ENCODE results near the gene ZDHHC8.

ZDHHC8 gene

DNA sequence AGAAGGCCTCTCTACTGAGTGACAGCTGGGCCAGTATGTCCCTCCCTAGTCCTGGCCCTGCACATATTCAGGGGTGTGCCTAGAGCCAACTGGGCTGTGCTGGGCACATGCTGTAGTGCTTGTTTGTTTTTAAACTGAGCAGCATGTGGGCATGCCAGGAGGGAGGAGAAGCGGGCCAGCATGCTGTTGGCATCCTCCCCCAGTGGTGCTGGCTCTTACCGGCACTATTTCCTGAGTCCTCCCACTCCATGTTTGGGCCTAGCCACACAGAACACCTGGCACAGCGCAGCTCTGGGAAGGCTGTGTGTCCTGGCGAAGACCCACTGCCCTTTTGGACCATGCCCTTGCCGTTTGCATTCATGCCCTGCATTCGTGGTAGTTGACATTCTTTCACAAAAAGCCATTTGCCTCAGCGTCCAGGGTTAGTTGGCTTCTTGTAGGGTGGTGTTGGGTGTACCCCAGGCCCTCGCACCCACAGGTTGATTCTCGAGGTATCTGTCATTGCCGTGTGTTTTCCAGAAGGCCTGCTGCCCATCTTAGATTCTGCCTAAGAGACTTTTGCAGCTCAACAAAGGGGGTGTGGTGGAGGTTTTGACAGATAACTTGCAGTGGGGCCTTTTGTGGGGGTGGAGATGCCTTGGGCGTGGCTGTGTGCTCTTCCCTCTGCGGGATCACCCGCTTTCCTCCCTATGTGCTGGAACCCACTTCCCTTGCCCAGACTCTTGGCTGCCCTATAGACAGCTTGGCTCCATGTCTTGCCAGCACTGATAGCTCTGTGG lies 38.0 kb upstream of the ZDHHC8 start:
- H3K27ac ChIP-seq (replicated peaks): no peak overlapping the region
- no peaks in the 10 kb centered on the region for H3K27me3 ChIP-seq (ENCODE audit: insufficient read depth, poor library complexity, severe bottlenecking)
- DNase-seq (ENCODE audit: low read depth in 1 of 2, low spot score in 1 of 2): no peak
- H3K4me3 ChIP-seq (replicated peaks; ENCODE audit: insufficient read depth, low read length): no peak overlapping the region
- TF ChIP-seq SPI1 (IDR thresholded peaks at IDR 0.05; ENCODE audit: borderline replicate concordance, low read depth): no peak
- TF ChIP-seq, protein P1, sequence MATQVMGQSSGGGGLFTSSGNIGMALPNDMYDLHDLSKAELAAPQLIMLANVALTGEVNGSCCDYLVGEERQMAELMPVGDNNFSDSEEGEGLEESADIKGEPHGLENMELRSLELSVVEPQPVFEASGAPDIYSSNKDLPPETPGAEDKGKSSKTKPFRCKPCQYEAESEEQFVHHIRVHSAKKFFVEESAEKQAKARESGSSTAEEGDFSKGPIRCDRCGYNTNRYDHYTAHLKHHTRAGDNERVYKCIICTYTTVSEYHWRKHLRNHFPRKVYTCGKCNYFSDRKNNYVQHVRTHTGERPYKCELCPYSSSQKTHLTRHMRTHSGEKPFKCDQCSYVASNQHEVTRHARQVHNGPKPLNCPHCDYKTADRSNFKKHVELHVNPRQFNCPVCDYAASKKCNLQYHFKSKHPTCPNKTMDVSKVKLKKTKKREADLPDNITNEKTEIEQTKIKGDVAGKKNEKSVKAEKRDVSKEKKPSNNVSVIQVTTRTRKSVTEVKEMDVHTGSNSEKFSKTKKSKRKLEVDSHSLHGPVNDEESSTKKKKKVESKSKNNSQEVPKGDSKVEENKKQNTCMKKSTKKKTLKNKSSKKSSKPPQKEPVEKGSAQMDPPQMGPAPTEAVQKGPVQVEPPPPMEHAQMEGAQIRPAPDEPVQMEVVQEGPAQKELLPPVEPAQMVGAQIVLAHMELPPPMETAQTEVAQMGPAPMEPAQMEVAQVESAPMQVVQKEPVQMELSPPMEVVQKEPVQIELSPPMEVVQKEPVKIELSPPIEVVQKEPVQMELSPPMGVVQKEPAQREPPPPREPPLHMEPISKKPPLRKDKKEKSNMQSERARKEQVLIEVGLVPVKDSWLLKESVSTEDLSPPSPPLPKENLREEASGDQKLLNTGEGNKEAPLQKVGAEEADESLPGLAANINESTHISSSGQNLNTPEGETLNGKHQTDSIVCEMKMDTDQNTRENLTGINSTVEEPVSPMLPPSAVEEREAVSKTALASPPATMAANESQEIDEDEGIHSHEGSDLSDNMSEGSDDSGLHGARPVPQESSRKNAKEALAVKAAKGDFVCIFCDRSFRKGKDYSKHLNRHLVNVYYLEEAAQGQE (IDR thresholded peaks at IDR 0.05; ENCODE audit: insufficient replicate concordance, low read depth): no peak
- TF ChIP-seq GABPA (IDR thresholded peaks at IDR 0.05; ENCODE audit: low read depth): no peak
- TF ChIP-seq, protein P2, sequence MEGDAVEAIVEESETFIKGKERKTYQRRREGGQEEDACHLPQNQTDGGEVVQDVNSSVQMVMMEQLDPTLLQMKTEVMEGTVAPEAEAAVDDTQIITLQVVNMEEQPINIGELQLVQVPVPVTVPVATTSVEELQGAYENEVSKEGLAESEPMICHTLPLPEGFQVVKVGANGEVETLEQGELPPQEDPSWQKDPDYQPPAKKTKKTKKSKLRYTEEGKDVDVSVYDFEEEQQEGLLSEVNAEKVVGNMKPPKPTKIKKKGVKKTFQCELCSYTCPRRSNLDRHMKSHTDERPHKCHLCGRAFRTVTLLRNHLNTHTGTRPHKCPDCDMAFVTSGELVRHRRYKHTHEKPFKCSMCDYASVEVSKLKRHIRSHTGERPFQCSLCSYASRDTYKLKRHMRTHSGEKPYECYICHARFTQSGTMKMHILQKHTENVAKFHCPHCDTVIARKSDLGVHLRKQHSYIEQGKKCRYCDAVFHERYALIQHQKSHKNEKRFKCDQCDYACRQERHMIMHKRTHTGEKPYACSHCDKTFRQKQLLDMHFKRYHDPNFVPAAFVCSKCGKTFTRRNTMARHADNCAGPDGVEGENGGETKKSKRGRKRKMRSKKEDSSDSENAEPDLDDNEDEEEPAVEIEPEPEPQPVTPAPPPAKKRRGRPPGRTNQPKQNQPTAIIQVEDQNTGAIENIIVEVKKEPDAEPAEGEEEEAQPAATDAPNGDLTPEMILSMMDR (IDR thresholded peaks at IDR 0.05; ENCODE audit: insufficient read depth, low read length): no peak
- TF ChIP-seq POLR2AphosphoS5 (IDR thresholded peaks at IDR 0.05; ENCODE audit: low read depth): no peak

DNA sequence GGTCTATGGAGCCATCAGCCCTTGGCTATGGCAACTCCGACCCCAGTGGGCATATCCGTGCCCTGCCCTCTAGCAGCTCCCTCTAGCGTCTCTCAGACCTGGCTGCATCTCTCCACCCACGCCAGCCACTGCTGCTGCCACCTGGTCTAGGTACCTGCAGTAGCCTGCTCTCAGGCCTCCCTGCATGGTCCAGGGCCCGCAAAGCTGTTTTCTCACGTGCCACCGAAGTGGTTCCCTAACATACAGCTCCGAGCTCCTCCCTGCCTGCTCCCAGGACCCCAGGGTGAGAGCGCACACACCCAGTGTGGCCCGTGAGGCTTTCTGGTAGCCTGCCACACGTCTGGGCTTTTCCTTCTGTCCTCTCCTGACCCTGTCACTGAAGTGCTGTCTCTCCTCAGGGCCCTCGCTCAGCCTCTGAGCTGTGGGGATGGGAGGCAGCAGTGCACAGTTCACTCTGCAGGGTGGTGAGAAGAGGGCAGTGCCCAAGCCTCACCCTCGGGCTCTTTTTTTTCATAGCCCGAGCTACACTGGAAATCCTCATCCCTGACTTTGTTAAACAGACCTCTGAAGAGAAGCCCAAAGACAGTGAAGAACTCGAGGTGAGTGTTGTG lies 37.3 kb upstream of the ZDHHC8 start:
- Histone ChIP-seq H3K4me3 (replicated peaks; ENCODE audit: insufficient read depth, low read length) (no peak overlapping the region), H3K27me3 (ENCODE audit: insufficient read depth, poor library complexity, severe bottlenecking) (no peaks in the 10 kb centered on the region), H3K27ac (replicated peaks) (no peak overlapping the region)
- no peak for DNase-seq (ENCODE audit: low read depth in 1 of 2, low spot score in 1 of 2)
- TF ChIP-seq POLR2AphosphoS5 (IDR thresholded peaks at IDR 0.05; ENCODE audit: low read depth) (no peak), SPI1 (IDR thresholded peaks at IDR 0.05; ENCODE audit: borderline replicate concordance, low read depth) (no peak)
- TF ChIP-seq, protein P2 (IDR thresholded peaks at IDR 0.05; ENCODE audit: insufficient read depth, low read length): no peak

DNA sequence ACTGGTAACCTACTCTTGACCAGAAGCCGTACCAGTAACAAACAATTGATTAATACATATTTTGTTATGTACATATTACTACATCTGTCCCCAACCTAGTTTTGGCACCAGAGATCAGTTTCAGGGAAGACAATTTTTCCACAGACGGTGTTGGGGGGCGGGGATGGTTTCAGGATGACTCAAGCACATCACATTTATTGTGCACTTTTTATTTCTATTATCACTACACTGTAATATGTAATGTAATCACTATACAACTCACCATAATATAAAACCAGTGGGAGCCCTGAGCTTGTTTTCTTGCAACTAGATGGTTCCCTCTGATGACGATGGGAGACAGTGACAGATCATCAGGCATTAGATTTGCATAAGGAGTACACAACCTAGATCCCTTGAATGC lies 36.1 kb upstream of the ZDHHC8 start:
- H3K4me3 ChIP-seq (replicated peaks; ENCODE audit: insufficient read depth, low read length): no peak overlapping the region
- no peak overlapping the region for H3K27ac ChIP-seq (replicated peaks)
- TF ChIP-seq, protein P2 (IDR thresholded peaks at IDR 0.05; ENCODE audit: insufficient read depth, low read length): no peak
- no peak for TF ChIP-seq GABPA (IDR thresholded peaks at IDR 0.05; ENCODE audit: low read depth)
- no peak for TF ChIP-seq POLR2AphosphoS5 (IDR thresholded peaks at IDR 0.05; ENCODE audit: low read depth)
- TF ChIP-seq, protein P1 (IDR thresholded peaks at IDR 0.05; ENCODE audit: insufficient replicate concordance, low read depth): no peak
- TF ChIP-seq SPI1 (IDR thresholded peaks at IDR 0.05; ENCODE audit: borderline replicate concordance, low read depth): no peak
- H3K27me3 ChIP-seq (ENCODE audit: insufficient read depth, poor library complexity, severe bottlenecking): no peaks in the 10 kb centered on the region
- no peak for DNase-seq (ENCODE audit: low read depth in 1 of 2, low spot score in 1 of 2)

Measured in HL-60 (cell line).